ENCODE results near the gene EMX1. TPM values are rescaled to one million over a fixed set of nuclear protein-coding genes. Genes with fewer than 3 reads are reported as not detected.

Gene EMX1
- total and polyA plus RNA-seq, 2 of the 13 experiments (the other 11 are each of a cell fraction or from before 2014, with no cell fraction given): 0.62 to 4.9 TPM

- CTCF ChIA-PET (ENCODE audit: low intra/inter-chr PET ratio, low total read pairs): no interaction called here
Measured at GRCh38 chr2:72980535-72981217, 63.4 kb downstream of the EMX1 start.

GRCh38 chr2:72981536-72981935, 64.2 kb downstream of the EMX1 start:
- Histone ChIP-seq H3K9me3 (ENCODE audit: low read length) (no peaks in the 10 kb centered on the region), H3K36me3 (replicated peaks in 1 of 2; ENCODE audit: control insufficient read depth in 1 of 2, insufficient read depth in 2 of 2, low read length in 2 of 2) (peaks cover 14 to 15% of the 10 kb centered on the region in 2 experiments; a peak in 4 of 5 replicates), H3K79me2 (ENCODE audit: insufficient read depth, low read length) (no peaks in the 10 kb centered on the region), H3K9ac (ENCODE audit: insufficient read depth, low read depth, low read length) (no peak overlapping the region), H3K27me3 (ENCODE audit: control insufficient read depth in 1 of 2, insufficient read depth in 2 of 2, low read length in 2 of 2) (no peaks in the 10 kb centered on the region), H4K20me1 (ENCODE audit: insufficient read depth, low read length) (no peaks in the 10 kb centered on the region), H3K4me3 (replicated peaks in 1 of 3; ENCODE audit: insufficient read depth in 1 of 3, low read depth in 2 of 3, low read length in 3 of 3) (no peak overlapping the region), H3K4me2 (ENCODE audit: low read depth, low read length) (no peak overlapping the region), H2AFZ (ENCODE audit: low read length) (no peak overlapping the region), H3K4me1 (ENCODE audit: insufficient read depth, low read length) (peaks cover 19% of the 10 kb centered on the region), H3K27ac (ENCODE audit: extremely low read length, insufficient read depth, low read length) (no peak overlapping the region)
- POLR2A ChIA-PET: no interaction called here
- TSS peak; percentile 25 for BruUV-seq (replicated peaks)
- in situ Hi-C loops (cut with HindIII; ENCODE audit: extremely low pct_ligation_motif_present, low pct_unique_long_range_greater_than_20kb): no loop called here
- ATAC-seq (no peak), FAIRE-seq (no peak), DNase-seq (ENCODE audit: low spot score) (no peak)
- 96% methylated on average over 5 of the region's 5 CpGs for WGBS (ENCODE audit: low lambda C conversion rate)
- CTCF ChIA-PET (ENCODE audit: low intra/inter-chr PET ratio, low total read pairs): no interaction called here
- intact Hi-C loops (cut with micrococcal nuclease; ENCODE audit: unreplicated experiment): no loop called here
- TF ChIP-seq AGO2 (optimal IDR thresholded peaks at IDR 0.05; ENCODE audit: low read depth, low read length) (no peak), HMGXB3 (CRISPR knock-in tag; IDR thresholded peaks at IDR 0.05; ENCODE audit: borderline replicate concordance) (no peak), ZNF687 (CRISPR knock-in tag; IDR thresholded peaks at IDR 0.05) (no peak)

More at GRCh38 chr2:72980535-72981217, 63.4 kb downstream of the EMX1 start:
- FAIRE-seq: no peak
- Histone ChIP-seq H3K4me2 (ENCODE audit: low read depth, low read length) (no peak overlapping the region), H3K4me3 (replicated peaks in 1 of 3; ENCODE audit: insufficient read depth in 1 of 3, low read depth in 2 of 3, low read length in 3 of 3) (no peak overlapping the region), H3K9ac (ENCODE audit: insufficient read depth, low read depth, low read length) (no peak overlapping the region), H3K79me2 (ENCODE audit: insufficient read depth, low read length) (no peaks in the 10 kb centered on the region), H3K27me3 (ENCODE audit: control insufficient read depth in 1 of 2, insufficient read depth in 2 of 2, low read length in 2 of 2) (no peaks in the 10 kb centered on the region), H3K27ac (ENCODE audit: extremely low read length, insufficient read depth, low read length) (no peak overlapping the region), H4K20me1 (ENCODE audit: insufficient read depth, low read length) (no peaks in the 10 kb centered on the region), H3K36me3 (replicated peaks in 1 of 2; ENCODE audit: control insufficient read depth in 1 of 2, insufficient read depth in 2 of 2, low read length in 2 of 2) (peaks cover 9 to 11% of the 10 kb centered on the region in 2 experiments; a peak in 3 of 5 replicates), H3K4me1 (ENCODE audit: insufficient read depth, low read length) (peaks cover 19% of the 10 kb centered on the region), H3K9me3 (ENCODE audit: low read length) (no peaks in the 10 kb centered on the region), H2AFZ (ENCODE audit: low read length) (no peak overlapping the region)
- intact Hi-C loops (cut with micrococcal nuclease; ENCODE audit: unreplicated experiment): no loop called here
- TF ChIP-seq SNRNP70 (IDR thresholded peaks at IDR 0.05; ENCODE audit: low read depth, low read length) (no peak), NFYC (CRISPR knock-in tag; IDR thresholded peaks at IDR 0.05) (no peak), KAT7 (CRISPR knock-in tag; IDR thresholded peaks at IDR 0.05; ENCODE audit: borderline replicate concordance) (no peak), HOXD1 (CRISPR knock-in tag; IDR thresholded peaks at IDR 0.05) (no peak), CENPT (CRISPR knock-in tag; IDR thresholded peaks at IDR 0.05; ENCODE audit: low read depth) (no peak), RCOR2 (CRISPR knock-in tag; IDR thresholded peaks at IDR 0.05) (no peak), GTF2F1 (IDR thresholded peaks at IDR 0.05; ENCODE audit: low read length) (no peak)
- TF ChIP-seq, protein P1, sequence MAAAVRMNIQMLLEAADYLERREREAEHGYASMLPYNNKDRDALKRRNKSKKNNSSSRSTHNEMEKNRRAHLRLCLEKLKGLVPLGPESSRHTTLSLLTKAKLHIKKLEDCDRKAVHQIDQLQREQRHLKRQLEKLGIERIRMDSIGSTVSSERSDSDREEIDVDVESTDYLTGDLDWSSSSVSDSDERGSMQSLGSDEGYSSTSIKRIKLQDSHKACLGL (CRISPR knock-in tag; IDR thresholded peaks at IDR 0.05): no peak
- no peak for ATAC-seq
- POLR2A ChIA-PET: no interaction called here
- BruUV-seq (replicated peaks): no TSS peak
- WGBS (ENCODE audit: low lambda C conversion rate): 94% methylated on average over 11 of the region's 11 CpGs
- in situ Hi-C loops (cut with HindIII; ENCODE audit: extremely low pct_ligation_motif_present, low pct_unique_long_range_greater_than_20kb): no loop called here
- no peak for DNase-seq (ENCODE audit: low spot score)

Measured in HepG2 (cell line).